ENCODE measurements around the gene TJP1. TPM values are rescaled to one million over a fixed set of nuclear protein-coding genes. Genes with fewer than 3 reads are reported as not detected.

The TJP1 gene
- total and polyA plus RNA-seq, 5 donors: 36.6 to 131 (median 120) TPM

GRCh38 chr15:29753506-29753905, 68.8 kb downstream of the TJP1 start:
- H3K27me3 ChIP-seq (ENCODE audit: control insufficient read depth, insufficient read depth): no peaks in the 10 kb centered on the region
- peaks cover 3% of the 10 kb centered on the region for H3K4me1 ChIP-seq (ENCODE audit: control insufficient read depth, insufficient read depth, low read length)
- WGBS: 89% methylated on average over 7 of the region's 7 CpGs
- no peaks in the 10 kb centered on the region for H3K9me3 ChIP-seq (ENCODE audit: control insufficient read depth, low read length)
- no peak overlapping the region for H3K27ac ChIP-seq (ENCODE audit: low read length)
- no peak for ATAC-seq
- DNase-seq: no peak
- no peak overlapping the region for H3K4me3 ChIP-seq (ENCODE audit: low read length)
- intact Hi-C loops (cut with DNase I): loop anchor here in 1 of 4 donors (10.0 kb wide), 1 partner anchor 161 kb away; no protein-coding TSS in a partner anchor

- no peak for ATAC-seq
- 68% methylated on average over 2 of the region's 2 CpGs for WGBS
- Histone ChIP-seq H3K27ac (ENCODE audit: low read length) (no peak overlapping the region), H3K27me3 (ENCODE audit: control insufficient read depth, insufficient read depth) (no peaks in the 10 kb centered on the region), H3K4me1 (ENCODE audit: control insufficient read depth, insufficient read depth, low read length) (no peaks in the 10 kb centered on the region), H3K4me3 (ENCODE audit: low read length) (no peak overlapping the region), H3K9me3 (ENCODE audit: control insufficient read depth, low read length) (no peaks in the 10 kb centered on the region)
- DNase-seq: no peak
- intact Hi-C loops (cut with DNase I): loop anchor here in 1 of 4 donors (10.0 kb wide), 1 partner anchor 164 kb away; no protein-coding TSS in a partner anchor
Measured at GRCh38 chr15:29750754-29751153, 71.5 kb downstream of the TJP1 start.

DNA sequence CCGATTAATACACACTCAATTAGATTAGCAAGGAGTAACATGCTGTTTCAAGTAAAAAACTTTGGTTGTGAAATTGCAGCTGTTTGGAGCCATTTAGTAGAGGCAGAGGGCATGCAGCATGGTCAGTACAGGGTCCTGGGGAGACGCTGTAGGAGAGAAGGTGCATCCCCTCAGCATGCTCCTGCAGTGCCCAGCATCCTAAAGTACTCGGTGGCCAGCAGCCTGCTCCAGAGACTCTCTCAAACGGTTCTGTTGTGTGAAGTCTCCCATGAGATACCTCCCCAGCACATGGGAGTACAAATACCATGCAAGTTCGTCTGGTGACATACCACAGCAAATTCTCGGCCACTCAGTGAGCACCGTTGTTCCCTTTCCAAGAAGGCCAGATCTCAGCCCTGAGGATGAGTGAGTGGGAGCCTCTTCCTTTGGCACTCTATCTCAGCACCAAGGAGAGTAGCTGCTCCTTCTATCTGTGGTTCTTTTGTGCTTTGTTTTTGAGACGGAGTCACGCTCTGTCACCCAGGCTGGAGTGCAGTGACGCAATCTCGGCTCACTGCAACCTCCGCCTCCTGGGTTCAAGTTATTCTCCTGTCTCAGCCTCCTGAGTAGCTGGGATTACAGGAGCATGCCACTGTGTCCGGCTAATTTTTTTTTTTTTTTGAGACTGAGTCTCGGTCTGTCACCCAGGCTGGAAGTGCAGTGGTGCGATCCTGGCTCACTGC, 72.7 kb downstream of the TJP1 start:
- Histone ChIP-seq H3K27me3 (ENCODE audit: control insufficient read depth, insufficient read depth) (no peaks in the 10 kb centered on the region), H3K27ac (ENCODE audit: low read length) (no peak overlapping the region), H3K4me3 (ENCODE audit: low read length) (no peak overlapping the region), H3K4me1 (ENCODE audit: control insufficient read depth, insufficient read depth, low read length) (no peaks in the 10 kb centered on the region), H3K9me3 (ENCODE audit: control insufficient read depth, low read length) (no peaks in the 10 kb centered on the region)
- no peak for DNase-seq
- intact Hi-C loops (cut with DNase I): loop anchor here in 3 of 4 donors (10.0 kb wide), 3 partner anchors 55 to 175 kb away; no protein-coding TSS in a partner anchor
- ATAC-seq: peak; percentile 47 to 53
- WGBS: 66% methylated on average over 15 of the region's 15 CpGs

DNA sequence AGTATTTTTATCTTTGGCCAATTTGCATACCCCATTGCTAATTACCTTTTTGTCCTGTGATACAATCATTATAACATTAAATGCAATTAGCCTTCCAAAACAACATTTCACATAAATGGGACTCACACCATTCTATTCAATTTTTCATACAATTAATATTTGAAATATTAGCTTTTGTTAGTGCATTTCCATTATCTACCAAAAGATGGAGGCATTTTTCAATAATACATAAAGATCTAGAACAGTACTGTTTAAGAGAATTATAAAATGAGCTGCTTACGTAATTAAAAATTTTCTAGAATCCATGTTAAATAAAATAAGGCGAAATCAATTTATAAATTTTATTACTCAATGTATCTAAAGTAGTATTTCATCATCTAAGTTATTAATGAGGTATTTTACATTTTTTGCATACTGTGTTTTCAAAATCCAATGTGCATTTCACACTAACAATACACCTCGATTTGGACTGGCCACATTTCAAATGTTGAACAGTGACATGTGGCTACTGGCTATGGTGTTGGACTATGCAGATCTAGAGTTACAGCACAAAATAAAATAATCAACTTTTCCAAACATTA, 74.3 kb downstream of the TJP1 start:
- Histone ChIP-seq H3K27ac (ENCODE audit: low read length) (no peak overlapping the region), H3K9me3 (ENCODE audit: control insufficient read depth, low read length) (no peaks in the 10 kb centered on the region), H3K27me3 (ENCODE audit: control insufficient read depth, insufficient read depth) (no peaks in the 10 kb centered on the region), H3K4me1 (ENCODE audit: control insufficient read depth, insufficient read depth, low read length) (no peaks in the 10 kb centered on the region), H3K4me3 (ENCODE audit: low read length) (no peak overlapping the region)
- ATAC-seq (no peak), DNase-seq (no peak)
- WGBS: 48% methylated on average over 3 of the region's 3 CpGs
- intact Hi-C loops (cut with DNase I): loop anchor here in 2 of 4 donors (10.0 kb wide), 2 partner anchors 53 to 177 kb away; no protein-coding TSS in a partner anchor

DNA sequence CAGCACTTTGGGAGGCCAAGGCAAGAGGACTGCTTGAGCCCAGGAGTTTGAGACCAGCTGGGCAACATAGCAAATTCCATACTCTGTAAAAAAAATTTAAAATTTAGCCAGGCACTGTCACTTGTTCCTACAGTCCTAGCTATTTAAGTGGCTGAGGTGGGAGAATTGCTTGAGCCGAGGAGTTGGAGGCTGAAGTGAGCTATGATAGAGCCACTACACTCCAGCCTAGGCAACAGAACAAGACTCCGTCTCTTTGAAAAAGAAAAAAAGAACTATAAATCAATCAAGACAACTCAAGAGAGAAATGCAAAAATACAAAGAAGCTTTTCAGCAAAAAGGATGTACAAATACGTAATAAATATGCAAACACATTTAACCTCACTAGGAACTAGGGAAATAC, 78.8 kb downstream of the TJP1 start:
- intact Hi-C loops (cut with DNase I): loop anchor here in 2 of 4 donors (10.0 kb wide), 2 partner anchors 49 to 181 kb away; no protein-coding TSS in a partner anchor
- H3K4me1 ChIP-seq (ENCODE audit: control insufficient read depth, insufficient read depth, low read length): no peaks in the 10 kb centered on the region
- 87% methylated on average over 3 of the region's 3 CpGs for WGBS
- H3K27ac ChIP-seq (ENCODE audit: low read length): no peak overlapping the region
- no peaks in the 10 kb centered on the region for H3K9me3 ChIP-seq (ENCODE audit: control insufficient read depth, low read length)
- DNase-seq (no peak), ATAC-seq (no peak)
- no peaks in the 10 kb centered on the region for H3K27me3 ChIP-seq (ENCODE audit: control insufficient read depth, insufficient read depth)
- no peak overlapping the region for H3K4me3 ChIP-seq (ENCODE audit: low read length)

GRCh38 chr15:29740692-29741311, 81.5 kb downstream of the TJP1 start:
- H3K27ac ChIP-seq (ENCODE audit: low read length): no peak overlapping the region
- 99% methylated on average over 1 of the region's 1 CpG for WGBS
- no peak for DNase-seq
- no peak overlapping the region for H3K4me3 ChIP-seq (ENCODE audit: low read length)
- H3K27me3 ChIP-seq (ENCODE audit: control insufficient read depth, insufficient read depth): no peaks in the 10 kb centered on the region
- ATAC-seq: no peak
- H3K4me1 ChIP-seq (ENCODE audit: control insufficient read depth, insufficient read depth, low read length): no peaks in the 10 kb centered on the region
- H3K9me3 ChIP-seq (ENCODE audit: control insufficient read depth, low read length): no peaks in the 10 kb centered on the region
- intact Hi-C loops (cut with DNase I): loop anchor here in 2 of 4 donors (10.0 kb wide), 2 partner anchors 46 to 184 kb away; no protein-coding TSS in a partner anchor

DNA sequence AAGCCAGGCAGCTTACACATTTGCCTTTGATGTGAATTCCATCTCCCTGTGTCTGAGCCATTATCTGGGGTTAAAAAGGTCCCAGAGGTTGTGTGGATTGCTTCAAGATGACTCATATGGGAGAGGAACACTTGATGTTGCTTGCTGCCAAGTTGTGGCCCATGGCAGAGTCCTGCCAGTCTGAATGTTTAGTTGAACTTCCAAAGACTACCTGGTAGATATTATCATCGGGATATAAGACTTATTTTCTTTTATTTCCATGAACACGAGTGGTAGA, 85.6 kb downstream of the TJP1 start:
- Histone ChIP-seq H3K4me3 (ENCODE audit: low read length) (no peak overlapping the region), H3K27ac (ENCODE audit: low read length) (no peak overlapping the region), H3K27me3 (ENCODE audit: control insufficient read depth, insufficient read depth) (no peaks in the 10 kb centered on the region), H3K4me1 (ENCODE audit: control insufficient read depth, insufficient read depth, low read length) (no peaks in the 10 kb centered on the region), H3K9me3 (ENCODE audit: control insufficient read depth, low read length) (no peaks in the 10 kb centered on the region)
- intact Hi-C loops (cut with DNase I): no loop called here
- 77% methylated on average over 2 of the region's 2 CpGs for WGBS
- DNase-seq (no peak), ATAC-seq (peak; percentile 51 to 88)

DNA sequence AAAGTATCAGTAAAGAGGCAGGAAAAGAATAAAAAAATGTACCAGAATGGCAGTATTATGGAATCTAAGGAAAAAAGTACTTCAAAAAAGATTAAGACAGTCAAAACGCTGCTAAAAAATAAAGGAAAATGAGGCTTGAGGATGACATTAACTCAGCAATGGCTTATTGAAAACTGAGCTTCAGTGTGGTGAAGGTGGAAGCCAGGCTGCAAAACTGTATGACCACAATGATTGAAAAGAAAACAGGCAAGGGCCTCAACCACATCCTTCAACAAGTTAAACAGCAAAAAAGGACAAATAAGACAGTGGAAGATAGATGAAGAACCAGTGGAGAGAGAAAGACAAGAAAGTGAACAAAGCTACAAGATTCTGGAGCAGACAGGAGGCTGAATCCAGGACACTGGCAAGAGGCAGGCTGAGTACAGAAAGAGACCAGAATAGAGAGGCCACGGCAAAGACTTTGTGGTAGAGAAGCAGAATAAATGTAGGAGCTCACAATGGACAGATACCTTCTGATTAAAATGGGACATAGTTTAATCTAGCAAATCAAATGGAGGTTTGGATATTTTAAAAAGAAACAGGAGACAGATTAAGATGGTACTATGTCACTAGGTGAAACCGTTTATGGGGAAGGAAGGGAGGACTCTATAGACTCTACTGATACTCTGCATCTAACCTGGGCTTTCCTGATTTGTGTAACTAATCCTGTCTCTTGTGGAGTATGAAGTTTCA, 86.1 kb downstream of the TJP1 start:
- DNase-seq (no peak), ATAC-seq (peak in 1 of 2 donors; percentile 29)
- intact Hi-C loops (cut with DNase I): no loop called here
- Histone ChIP-seq H3K4me1 (ENCODE audit: control insufficient read depth, insufficient read depth, low read length) (no peaks in the 10 kb centered on the region), H3K27me3 (ENCODE audit: control insufficient read depth, insufficient read depth) (no peaks in the 10 kb centered on the region), H3K9me3 (ENCODE audit: control insufficient read depth, low read length) (no peaks in the 10 kb centered on the region), H3K27ac (ENCODE audit: low read length) (no peak overlapping the region), H3K4me3 (ENCODE audit: low read length) (no peak overlapping the region)
- WGBS: 70% methylated on average over 3 of the region's 3 CpGs

DNA sequence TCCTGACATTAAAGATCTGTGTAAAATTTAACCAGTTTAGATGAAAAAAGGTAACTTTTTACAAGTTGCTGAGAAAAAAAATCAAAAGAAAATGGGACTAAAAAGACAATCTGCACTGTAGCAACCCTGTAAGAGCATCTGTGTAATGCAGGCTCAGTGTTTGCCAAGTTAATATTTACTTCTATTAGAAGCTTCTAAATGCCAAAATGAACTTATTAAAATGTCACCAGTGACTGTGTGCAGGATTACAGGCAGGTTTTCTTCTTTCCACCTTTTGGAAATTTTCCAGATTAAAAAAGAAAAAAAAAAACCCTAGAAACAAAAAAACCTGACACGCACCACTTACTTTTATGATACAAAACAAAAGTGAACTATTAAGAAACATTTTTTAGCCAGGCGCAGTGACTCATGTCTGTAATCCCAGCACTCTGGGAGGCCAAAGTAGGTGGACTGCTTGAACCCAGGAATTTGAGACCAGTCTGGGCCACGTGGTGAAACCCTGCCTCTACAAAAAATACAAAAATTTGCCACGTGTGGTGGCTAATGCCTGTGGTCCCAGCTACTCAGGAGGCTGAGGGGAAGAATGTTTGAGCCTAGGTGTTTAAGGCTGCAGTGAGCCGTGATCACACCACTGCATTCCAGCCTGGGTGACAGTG, 87.2 kb downstream of the TJP1 start:
- no peak overlapping the region for H3K27ac ChIP-seq (ENCODE audit: low read length)
- WGBS: 84% methylated on average over 5 of the region's 5 CpGs
- no peaks in the 10 kb centered on the region for H3K4me1 ChIP-seq (ENCODE audit: control insufficient read depth, insufficient read depth, low read length)
- no peak for DNase-seq
- H3K27me3 ChIP-seq (ENCODE audit: control insufficient read depth, insufficient read depth): no peaks in the 10 kb centered on the region
- H3K4me3 ChIP-seq (ENCODE audit: low read length): no peak overlapping the region
- intact Hi-C loops (cut with DNase I): no loop called here
- no peaks in the 10 kb centered on the region for H3K9me3 ChIP-seq (ENCODE audit: control insufficient read depth, low read length)
- no peak for ATAC-seq

- Histone ChIP-seq H3K9me3 (ENCODE audit: control insufficient read depth, low read length) (no peaks in the 10 kb centered on the region), H3K27me3 (ENCODE audit: control insufficient read depth, insufficient read depth) (no peaks in the 10 kb centered on the region), H3K4me3 (ENCODE audit: low read length) (no peak overlapping the region), H3K4me1 (ENCODE audit: control insufficient read depth, insufficient read depth, low read length) (no peaks in the 10 kb centered on the region), H3K27ac (ENCODE audit: low read length) (no peak overlapping the region)
- intact Hi-C loops (cut with DNase I): no loop called here
- WGBS: 77% methylated on average over 3 of the region's 3 CpGs
- DNase-seq: no peak
- no peak for ATAC-seq
Measured at GRCh38 chr15:29731865-29732264, 90.4 kb downstream of the TJP1 start.

Data from right cardiac atrium (tissue), 5 donors.